Fibroblast of lung (primary cell): ENCODE results near the gene HS3ST2.

Source experiments
- CTCF ChIP-seq, 2 donors: IDR thresholded peaks in 1 of 2; conservative IDR thresholded peaks in 1 of 2; 1 replicate in 1 of 2; 2 replicates in 1 of 2; pipeline ENCODE4 v1.5.1; 2011 to 2012; ENCODE audit warnings: low read length in 2 of 2, control low read depth in 1 of 2, inconsistent platforms in 1 of 2, low read depth in 1 of 2, mild to moderate bottlenecking in 1 of 2
- EZH2 ChIP-seq: IDR thresholded peaks from 2 replicates; pipeline ENCODE4 v1.5.1; 2012; ENCODE audit warnings: low read length, control low read depth, mild to moderate bottlenecking; ENCODE audit errors: missing control alignments

- no peak for TF ChIP-seq EZH2
- TF ChIP-seq CTCF (conservative IDR thresholded peaks at IDR 0.05 in 1 of 2, IDR thresholded peaks at IDR 0.05 in 1 of 2; ENCODE audit: low read depth in 1 of 2, low read length in 2 of 2) = no peak
Measured at GRCh38 chr16:22862046-22862445, 48.1 kb downstream of the HS3ST2 start.
